HG03469 (cell line): Measurements from ENCODE around the gene OTUD7B.
A peak's percentile ranks its signal among the peaks of the same experiment; 100 is the strongest.

Experiments
- ATAC-seq: cut with Tn5 transposase; IDR thresholded peaks from one replicate; pipeline ENCODE4 v1.9.1; 2021; ENCODE audit warnings: mild to moderate bottlenecking, moderate library complexity, moderate number of reproducible peaks; ENCODE audit not compliant: unreplicated experiment

Gene OTUD7B

DNA sequence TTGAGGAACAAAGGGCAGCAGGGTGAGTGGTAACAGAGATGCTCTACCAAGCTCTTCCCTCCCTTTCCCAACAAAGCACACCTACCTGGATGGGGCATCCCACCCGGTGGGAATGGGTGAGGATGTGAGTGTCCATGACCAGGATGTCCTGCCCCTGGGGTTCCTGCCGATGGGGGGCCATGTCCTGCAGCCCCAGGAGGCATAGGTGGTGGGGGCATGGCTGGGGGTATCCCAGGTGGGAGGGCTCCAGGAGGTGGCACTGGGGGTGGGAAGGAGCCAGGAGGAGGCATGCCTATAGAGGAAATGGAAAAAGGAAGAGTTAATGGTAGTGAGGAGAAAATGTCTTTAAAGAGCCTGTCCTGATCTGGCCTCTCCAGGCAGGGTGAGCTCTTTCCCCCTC is 84.8 kb downstream of the OTUD7B start:
- no peak for ATAC-seq

DNA sequence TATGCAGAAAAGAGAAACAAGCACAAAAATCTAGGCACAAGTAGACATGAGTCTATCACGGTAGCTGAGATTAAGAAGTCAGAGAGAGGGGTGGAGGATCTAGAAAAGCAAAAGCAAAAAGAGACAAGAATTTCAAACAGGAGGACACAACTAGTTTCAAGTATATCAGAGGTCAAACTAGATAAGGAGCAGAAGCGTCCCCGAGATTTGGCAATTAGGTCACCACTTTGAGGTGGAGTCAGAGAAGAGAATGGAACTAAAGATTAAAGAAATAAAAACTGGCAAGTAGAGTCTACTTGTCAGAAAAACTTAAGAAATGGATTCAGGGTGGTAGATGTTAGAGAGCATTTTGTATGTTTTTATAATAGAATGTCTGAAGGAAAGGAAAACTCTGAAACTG is 85.2 kb downstream of the OTUD7B start:
- ATAC-seq: no peak

- ATAC-seq: no peak
These were observed 86.9 kb downstream of the OTUD7B start for GRCh38 chr1:149923626-149924025.

GRCh38 chr1:149917571-149918144 is 92.9 kb downstream of the OTUD7B start, which contains the start of gene SV2A:
Gene SV2A, minus strand, starts transcription at chr1:149917844. Its CDS starts 4,004 bp downstream, at chr1:149913840.
- no peak for ATAC-seq

GRCh38 chr1:149916898-149917252 is 93.7 kb downstream of the OTUD7B start:
- ATAC-seq: no peak

- ATAC-seq: no peak
These were observed 94.2 kb downstream of the OTUD7B start for GRCh38 chr1:149916193-149916897.

GRCh38 chr1:149915429-149916192 is 94.9 kb downstream of the OTUD7B start:
- no peak for ATAC-seq

DNA sequence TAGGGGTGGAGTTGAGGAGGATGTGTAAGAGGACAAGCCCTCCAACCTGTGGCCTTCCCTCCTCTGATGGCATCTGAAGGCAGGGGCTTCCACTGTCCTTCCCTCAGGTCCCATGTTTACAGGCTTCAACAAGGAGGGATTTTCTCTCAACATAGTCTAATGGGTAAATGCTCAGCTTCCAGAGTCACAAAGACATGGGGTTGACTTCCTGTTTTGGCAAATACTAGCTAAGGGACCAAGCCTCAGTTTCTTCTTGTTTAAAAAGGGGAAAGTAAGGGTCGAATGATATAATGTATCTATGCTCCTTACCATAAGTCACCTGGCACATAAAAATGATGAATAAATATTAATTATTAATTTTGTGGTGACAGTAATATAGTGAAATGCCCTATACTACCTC is 96.0 kb downstream of the OTUD7B start:
- ATAC-seq: no peak

GRCh38 chr1:149906570-149907075 is 103.9 kb downstream of the OTUD7B start:
- no peak for ATAC-seq

DNA sequence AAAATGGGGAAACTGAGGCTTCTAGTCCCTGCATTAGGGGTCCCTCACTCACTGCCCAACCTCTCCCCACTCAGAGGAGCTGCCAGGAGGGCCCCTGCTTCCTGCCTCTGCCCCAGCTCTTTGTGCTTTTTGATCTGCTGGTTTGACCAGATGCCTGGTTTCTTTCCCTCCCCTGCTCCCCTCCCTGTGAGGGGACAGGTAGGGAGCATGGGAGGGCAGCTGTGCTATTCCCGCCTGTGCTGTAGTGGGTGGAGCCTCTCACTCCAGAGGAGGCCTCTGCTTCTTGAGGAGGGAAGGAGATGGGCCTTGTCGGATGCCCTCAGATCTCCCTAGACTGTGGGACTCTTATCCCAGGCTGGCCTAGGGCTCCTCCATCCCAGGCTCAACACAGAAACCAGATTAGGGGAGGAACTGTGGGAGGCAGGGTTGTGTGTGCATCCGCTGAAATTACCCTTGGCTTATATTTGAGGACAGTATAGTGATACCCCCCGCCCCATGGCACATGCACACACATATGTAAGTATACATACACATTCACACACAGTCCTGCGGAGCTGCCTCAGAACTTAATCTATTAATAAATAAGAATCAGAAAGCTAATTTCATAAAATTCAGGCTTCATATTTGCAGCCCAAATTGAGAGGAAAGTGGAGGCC is 106.6 kb downstream of the OTUD7B start:
- no peak for ATAC-seq

- peak; percentile 68 for ATAC-seq
These were observed 110.9 kb downstream of the OTUD7B start, which contains the start of gene BOLA1 for GRCh38 chr1:149899460-149900284. Gene BOLA1, plus strand, starts transcription at chr1:149899568. Its CDS starts 492 bp downstream, at chr1:149900060.

- ATAC-seq: no peak
These were observed 114.0 kb downstream of the OTUD7B start for GRCh38 chr1:149896575-149896974.

DNA sequence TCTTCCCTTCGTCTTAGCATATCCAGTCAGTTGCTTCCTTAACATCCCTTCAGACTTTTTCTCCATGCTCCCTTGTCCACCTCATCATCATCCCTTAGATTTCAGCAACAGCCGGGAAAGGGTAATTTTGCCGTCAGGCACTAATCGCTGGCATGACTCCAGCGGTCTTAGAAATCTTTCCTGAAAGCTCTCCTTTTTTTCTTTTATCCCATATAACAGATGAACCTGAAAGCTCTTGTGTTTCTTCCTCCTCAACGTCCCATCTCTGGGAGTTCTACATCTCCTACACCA is 121.6 kb downstream of the OTUD7B start:
- ATAC-seq: no peak

- peak; percentile 6 for ATAC-seq
These were observed 122.1 kb downstream of the OTUD7B start for GRCh38 chr1:149888247-149888998.
